Large intestine (tissue), 3 donors: ENCODE measurements around the gene EZH1. TPM values are rescaled to one million over a fixed set of nuclear protein-coding genes. Genes with fewer than 3 reads are reported as not detected.
"Not testable (repeated sequence)": the region's sequence is repeated elsewhere in the genome, so short reads cannot be mapped to it uniquely, and the experiment has no call there.

Source experiments
- DNase-seq, 2 donors: peaks; one replicate each; pipeline versions ENCODE4 v3.0.0 to v3.0.0-alpha.2; 2013
- H3K27ac ChIP-seq: one replicate; pipeline ENCODE4 v1.5.1; 2013; ENCODE audit warnings: low read length
- H3K27me3 ChIP-seq: 2 replicates; pipeline ENCODE4 v1.6.1; 2013; ENCODE audit warnings: low read length; ENCODE audit not compliant: control insufficient read depth, insufficient read depth
- H3K36me3 ChIP-seq: 2 replicates; pipeline ENCODE4 v1.6.1; 2013; ENCODE audit warnings: low read length; ENCODE audit not compliant: control insufficient read depth, insufficient read depth
- H3K4me1 ChIP-seq: one replicate; pipeline ENCODE4 v1.6.1; 2013; ENCODE audit warnings: low read length; ENCODE audit not compliant: control insufficient read depth, insufficient read depth
- H3K4me3 ChIP-seq: one replicate; pipeline ENCODE4 v1.5.1; 2013; ENCODE audit warnings: low read length
- H3K9me3 ChIP-seq: one replicate; pipeline ENCODE4 v1.6.1; 2013; ENCODE audit warnings: mild to moderate bottlenecking, low read depth, low read length, moderate library complexity; ENCODE audit not compliant: control insufficient read depth
- WGBS: methylation state at CpG from one replicate; pipeline ENCODE4 v1.1.5; 2013; ENCODE audit warnings: low lambda C conversion rate; ENCODE audit not compliant: insufficient coverage; 5-methylcytosine and 5-hydroxymethylcytosine counted together
- polyA plus RNA-seq: library from polyadenylated mRNA; unstranded; fragments of 120-200 nt; gene quantifications from one replicate; pipeline ENCODE4 v1.2.1, GENCODE V29; 2013

EZH1 gene
- polyA plus RNA-seq, 1 donor: 37.6 TPM

DNA sequence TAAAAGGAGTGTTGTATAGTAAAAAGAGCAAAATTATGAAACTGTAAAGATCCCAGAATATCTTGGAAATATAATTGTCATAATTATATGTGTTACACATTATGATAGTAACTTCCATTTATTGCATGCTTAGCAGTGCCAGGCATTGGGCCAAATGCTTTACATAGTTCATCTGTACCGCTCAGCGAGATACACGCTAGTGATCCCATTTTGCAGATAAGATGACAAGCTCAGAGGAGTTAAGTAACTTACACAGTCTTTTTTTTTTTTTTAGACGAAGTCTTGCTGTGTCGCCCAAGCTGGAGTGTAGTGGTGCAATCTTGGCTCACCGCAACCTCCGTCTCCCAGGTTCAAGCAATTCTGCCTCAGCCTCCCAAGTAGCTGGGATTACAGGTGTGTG lies 6.8 kb upstream of the EZH1 start:
- Histone ChIP-seq H3K4me1 (no peaks in the 10 kb centered on the region), H3K36me3 (no peaks in the 10 kb centered on the region), H3K27me3 (no peaks in the 10 kb centered on the region), H3K9me3 (no peaks in the 10 kb centered on the region), H3K4me3 (no peak overlapping the region), H3K27ac (no peak overlapping the region)
- no peak for DNase-seq
- WGBS: 93% methylated on average over 3 of the region's 7 CpGs

DNA sequence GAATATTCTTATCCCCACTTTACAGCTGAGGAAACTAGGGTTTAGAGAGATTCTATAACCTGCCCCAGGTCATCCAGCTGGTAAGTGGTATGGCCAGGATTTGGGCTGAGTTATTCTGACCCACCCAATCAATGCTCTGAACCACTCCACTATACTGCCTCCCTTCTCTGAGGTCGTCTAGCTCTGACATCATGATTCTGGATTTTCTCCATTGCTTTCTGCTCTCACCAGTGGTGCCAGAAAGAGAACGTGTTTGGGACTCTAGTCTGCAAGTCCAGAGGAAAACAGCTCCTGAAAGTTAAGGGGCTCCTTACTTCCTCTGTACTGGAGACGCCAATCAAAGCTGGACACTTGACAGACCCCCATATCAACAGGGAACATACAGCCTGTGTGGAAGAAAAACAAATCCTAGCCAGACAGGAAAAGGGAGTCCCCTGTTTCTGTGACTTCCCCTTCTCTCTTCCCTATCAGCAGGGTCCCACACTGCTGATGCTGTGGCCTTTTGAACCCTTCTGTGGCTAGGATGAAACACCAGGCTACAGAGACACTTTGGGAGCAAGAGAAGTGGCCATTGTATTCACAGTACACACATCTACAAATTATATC lies 6.0 kb upstream of the EZH1 start:
- H3K27ac ChIP-seq: peak overlapping the region; percentile 4
- DNase-seq: no peak
- no peaks in the 10 kb centered on the region for H3K9me3 ChIP-seq
- no CpG with 5 or more reads among the region's 3 CpGs for WGBS
- H3K36me3 ChIP-seq: no peaks in the 10 kb centered on the region
- H3K27me3 ChIP-seq: no peaks in the 10 kb centered on the region
- H3K4me1 ChIP-seq: no peaks in the 10 kb centered on the region
- no peak overlapping the region for H3K4me3 ChIP-seq

GRCh38 chr17:42748908-42749798 lies 4.3 kb upstream of the EZH1 start:
- H3K9me3 ChIP-seq: no peaks in the 10 kb centered on the region
- no peaks in the 10 kb centered on the region for H3K27me3 ChIP-seq
- no peak for DNase-seq
- no peaks in the 10 kb centered on the region for H3K36me3 ChIP-seq
- no peak overlapping the region for H3K27ac ChIP-seq
- 87% methylated on average over 3 of the region's 11 CpGs for WGBS
- H3K4me1 ChIP-seq: peaks cover 3% of the 10 kb centered on the region
- no peak overlapping the region for H3K4me3 ChIP-seq

GRCh38 chr17:42748202-42748907 lies 3.5 kb upstream of the EZH1 start:
- Histone ChIP-seq H3K27ac (no peak overlapping the region), H3K27me3 (no peaks in the 10 kb centered on the region), H3K4me3 (no peak overlapping the region), H3K9me3 (no peaks in the 10 kb centered on the region), H3K4me1 (peaks cover 11% of the 10 kb centered on the region), H3K36me3 (no peaks in the 10 kb centered on the region)
- 67% methylated on average over 1 of the region's 7 CpGs for WGBS
- DNase-seq: no peak

DNA sequence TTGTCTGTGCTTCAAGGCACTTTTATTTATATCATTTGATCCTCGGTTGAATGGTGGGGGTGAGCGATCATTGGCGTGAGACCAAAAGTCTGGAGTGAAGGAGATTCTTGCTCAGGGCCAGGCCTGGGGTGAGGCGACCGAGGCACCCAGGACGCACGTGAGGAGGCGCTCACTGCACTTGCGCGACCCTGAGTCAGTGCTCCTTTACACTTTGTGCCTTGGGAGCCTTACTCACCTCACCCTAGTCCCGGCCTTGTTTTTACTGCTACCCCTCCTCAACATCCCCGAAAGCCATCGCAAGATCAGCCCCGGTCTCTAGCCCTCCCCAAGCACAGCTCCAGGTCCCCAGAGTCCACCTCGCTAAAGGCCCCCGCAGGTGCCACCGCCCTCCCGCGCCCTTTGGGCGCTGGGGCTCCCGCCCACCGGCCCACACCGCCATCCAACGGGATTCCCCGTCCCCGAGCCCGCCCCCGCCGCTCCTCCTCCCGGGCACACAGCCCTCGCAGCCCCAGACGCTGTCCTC lies 496 bp downstream of the EZH1 start:
- no peaks in the 10 kb centered on the region for H3K9me3 ChIP-seq
- no CpG with 5 or more reads among the region's 32 CpGs for WGBS
- peak; percentile 80 to 90 for DNase-seq
- no peaks in the 10 kb centered on the region for H3K27me3 ChIP-seq
- peaks cover 13% of the 10 kb centered on the region for H3K4me1 ChIP-seq
- peak overlapping the region; percentile 86 for H3K27ac ChIP-seq
- peak overlapping the region; percentile 74 for H3K4me3 ChIP-seq
- no peaks in the 10 kb centered on the region for H3K36me3 ChIP-seq

DNA sequence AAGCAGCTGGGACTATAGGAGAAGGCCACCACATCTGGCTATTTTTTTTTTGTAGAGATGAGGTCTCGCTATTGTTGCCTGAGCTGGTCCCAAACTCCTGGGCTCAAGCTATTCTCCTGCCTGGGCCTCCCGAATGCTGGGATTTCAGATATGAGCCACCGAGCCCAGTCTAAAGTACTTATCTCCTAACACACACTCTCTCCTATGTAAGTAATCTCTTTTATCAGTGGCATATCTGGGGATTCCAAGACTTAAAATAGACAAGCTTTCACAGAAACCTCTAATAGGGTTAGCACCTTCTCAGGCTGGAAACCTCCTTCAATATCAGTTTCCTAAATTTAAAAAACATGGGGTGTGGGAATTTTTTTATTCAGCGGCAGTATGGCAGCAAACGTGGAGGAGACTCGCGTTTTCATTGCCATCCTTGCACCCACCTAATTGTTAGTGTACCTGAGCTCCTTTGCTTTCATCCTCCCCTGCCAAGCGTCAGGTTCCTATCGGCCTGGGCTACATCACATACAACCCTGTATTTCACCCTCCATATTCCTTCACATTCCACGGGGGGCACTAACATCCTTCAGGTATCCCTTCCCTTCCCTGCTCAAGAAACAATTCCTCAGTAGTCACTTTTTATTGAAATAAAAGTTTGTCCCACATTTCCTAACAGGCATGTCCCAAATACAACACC lies 1.1 kb downstream of the EZH1 start:
- peak overlapping the region; percentile 74 for H3K4me3 ChIP-seq
- peaks cover 13% of the 10 kb centered on the region for H3K4me1 ChIP-seq
- no peaks in the 10 kb centered on the region for H3K36me3 ChIP-seq
- no peaks in the 10 kb centered on the region for H3K9me3 ChIP-seq
- no peak for DNase-seq
- peak overlapping the region; percentile 86 for H3K27ac ChIP-seq
- WGBS: 13% methylated on average over 3 of the region's 10 CpGs
- H3K27me3 ChIP-seq: no peaks in the 10 kb centered on the region

- H3K9me3 ChIP-seq, H3K36me3 ChIP-seq, H3K27ac ChIP-seq, H3K4me3 ChIP-seq, DNase-seq, H3K27me3 ChIP-seq: not testable (repeated sequence)
- WGBS: no CpG with 5 or more reads among the region's 11 CpGs
- H3K4me1 ChIP-seq: peaks cover 13% of the 10 kb centered on the region
These were observed 1.9 kb downstream of the EZH1 start for GRCh38 chr17:42742916-42743315.

DNA sequence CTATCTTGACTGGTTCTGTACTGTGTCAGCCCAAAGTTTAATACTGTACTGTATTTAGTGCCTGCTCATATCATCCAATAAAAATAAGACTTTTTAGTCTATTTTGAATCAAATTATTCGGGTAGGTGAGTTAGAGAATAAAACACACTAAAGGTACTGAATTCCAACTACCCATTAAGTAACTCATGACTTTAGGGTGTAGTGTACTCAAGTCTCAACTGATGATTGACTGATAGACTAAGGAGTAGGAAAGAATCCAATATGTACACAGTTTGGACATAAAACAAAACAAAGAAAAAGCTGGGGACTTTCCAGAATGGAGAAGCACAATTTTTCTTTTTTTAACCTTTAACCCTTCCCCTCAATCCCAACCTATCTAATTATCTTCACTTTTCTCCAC lies 4.1 kb downstream of the EZH1 start:
- Histone ChIP-seq H3K27ac (no peak overlapping the region), H3K9me3 (no peaks in the 10 kb centered on the region), H3K4me1 (peaks cover 13% of the 10 kb centered on the region), H3K27me3 (no peaks in the 10 kb centered on the region), H3K36me3 (no peaks in the 10 kb centered on the region), H3K4me3 (no peak overlapping the region)
- no CpG with 5 or more reads among the region's 1 CpG for WGBS
- no peak for DNase-seq

GRCh38 chr17:42725143-42725542 lies 19.7 kb downstream of the EZH1 start:
- DNase-seq: no peak
- H3K27me3 ChIP-seq: no peaks in the 10 kb centered on the region
- no peaks in the 10 kb centered on the region for H3K9me3 ChIP-seq
- H3K4me1 ChIP-seq: no peaks in the 10 kb centered on the region
- no peak overlapping the region for H3K27ac ChIP-seq
- no peak overlapping the region for H3K4me3 ChIP-seq
- peaks cover 54% of the 10 kb centered on the region for H3K36me3 ChIP-seq
- no CpG with 5 or more reads among the region's 6 CpGs for WGBS

DNA sequence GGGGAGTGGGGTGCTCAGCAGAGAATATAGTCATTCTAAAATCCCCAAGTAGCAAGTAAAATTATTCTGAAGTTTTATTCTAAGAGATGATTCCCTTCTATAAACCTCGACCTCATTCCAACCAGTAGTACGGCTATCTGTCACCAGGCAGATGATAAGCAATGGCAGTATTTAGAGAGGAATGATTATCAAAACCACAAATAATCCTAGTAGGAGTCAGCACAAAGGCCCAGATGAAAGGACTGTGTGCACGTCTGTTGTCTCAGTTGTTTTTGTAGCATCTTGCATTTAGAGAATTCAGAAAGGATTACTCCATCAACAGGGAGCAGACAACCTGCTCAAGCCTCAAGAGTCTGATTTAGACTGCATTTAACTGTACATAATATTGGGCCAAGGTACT lies 21.2 kb downstream of the EZH1 start:
- no CpG with 5 or more reads among the region's 3 CpGs for WGBS
- DNase-seq: no peak

More for the DNA sequence above, 21.2 kb downstream of the EZH1 start:
- Histone ChIP-seq H3K4me3 (no peak overlapping the region), H3K36me3 (peaks cover 58% of the 10 kb centered on the region), H3K27ac (no peak overlapping the region), H3K4me1 (no peaks in the 10 kb centered on the region), H3K27me3 (no peaks in the 10 kb centered on the region), H3K9me3 (no peaks in the 10 kb centered on the region)
